Loucy (cell line): Measurements from ENCODE around the gene RCAN2.

ENCODE experiments used
- H2AFZ ChIP-seq: fragments of 200-600 bp; sonication (generic); 2 replicates; pipeline ENCODE4 v1.6.0; 2016; ENCODE audit warnings: antibody characterized with exemption, mild to moderate bottlenecking, low read length, moderate library complexity
- H3F3A ChIP-seq: fragments of 200-600 bp; 2 replicates; pipeline ENCODE4 v1.6.0; 2016; ENCODE audit warnings: antibody characterized with exemption, low read depth, mild to moderate bottlenecking
- H3K27me3 ChIP-seq: fragments of 200-600 bp; sonication (generic); 2 replicates; pipeline ENCODE4 v1.6.1; 2014; ENCODE audit warnings: low read length, mild to moderate bottlenecking; ENCODE audit not compliant: insufficient read depth, poor library complexity, severe bottlenecking
- H3K36me3 ChIP-seq: fragments of 200-600 bp; sonication (generic); 2 replicates; pipeline ENCODE4 v1.6.1; 2016; ENCODE audit warnings: low read length; ENCODE audit not compliant: insufficient read depth
- H3K4me1 ChIP-seq: fragments of 200-600 bp; sonication (generic); 2 replicates; pipeline ENCODE4 v1.5.1; 2014; ENCODE audit warnings: low read length, mild to moderate bottlenecking; ENCODE audit not compliant: insufficient read depth, poor library complexity, severe bottlenecking
- H3K4me2 ChIP-seq: fragments of 200-600 bp; sonication (generic); 2 replicates; pipeline ENCODE4 v1.6.0; 2014; ENCODE audit warnings: antibody characterized with exemption, low read length, low read depth, mild to moderate bottlenecking; ENCODE audit not compliant: poor library complexity, severe bottlenecking
- H3K4me3 ChIP-seq: fragments of 200-600 bp; sonication (generic); 2 replicates; pipeline ENCODE4 v1.5.1; 2014; ENCODE audit warnings: low read length, mild to moderate bottlenecking, mixed read lengths; ENCODE audit not compliant: poor library complexity, severe bottlenecking
- H3K79me2 ChIP-seq: fragments of 200-600 bp; sonication (generic); 2 replicates; pipeline ENCODE4 v1.6.1; 2014; ENCODE audit warnings: low read length; ENCODE audit not compliant: insufficient read depth
- H3K9ac ChIP-seq: fragments of 200-600 bp; sonication (generic); 2 replicates; pipeline ENCODE4 v1.6.0; 2014; ENCODE audit warnings: mild to moderate bottlenecking, low read depth, low read length, moderate library complexity; ENCODE audit not compliant: poor library complexity, severe bottlenecking
- H3K9me2 ChIP-seq: fragments of 200-600 bp; sonication (generic); replicated peaks from 2 replicates; pipeline ENCODE4 v1.6.1; 2016; ENCODE audit warnings: low read depth, low read length, mixed read lengths
- H3K9me3 ChIP-seq: fragments of 200-600 bp; sonication (generic); 2 replicates; pipeline ENCODE4 v1.6.1; 2014; ENCODE audit warnings: mild to moderate bottlenecking, antibody characterized with exemption, low read length, low read depth; ENCODE audit not compliant: insufficient read depth
- H4K20me1 ChIP-seq: fragments of 200-600 bp; sonication (generic); 2 replicates; pipeline ENCODE4 v1.6.0; 2014; ENCODE audit warnings: antibody characterized with exemption, low read length, mild to moderate bottlenecking; ENCODE audit not compliant: insufficient read depth, poor library complexity, severe bottlenecking
- EZH2phosphoT487 ChIP-seq: fragments of 200-600 bp; IDR thresholded peaks from 2 replicates; pipeline ENCODE4 v1.6.1; 2018; ENCODE audit warnings: antibody characterized with exemption, mild to moderate bottlenecking, moderate library complexity, borderline replicate concordance
- TF ChIP-seq, protein P1 (sequence below): fragments of 200-600 bp; sonication (generic); conservative IDR thresholded peaks from 2 replicates; pipeline ENCODE4 v1.5.1; 2014; ENCODE audit warnings: mild to moderate bottlenecking, antibody characterized with exemption, low read length

The RCAN2 gene

GRCh38 chr6:46393940-46394337 is 97.3 kb downstream of the RCAN2 start:
- no peaks in the 10 kb centered on the region for H3K9me2 ChIP-seq
- H3K9ac ChIP-seq, result no peak overlapping the region
- H2AFZ ChIP-seq, result no peak overlapping the region
- no peaks in the 10 kb centered on the region for H3K4me1 ChIP-seq
- H3K4me2 ChIP-seq, result no peak overlapping the region
- no peaks in the 10 kb centered on the region for H4K20me1 ChIP-seq
- no peaks in the 10 kb centered on the region for H3K9me3 ChIP-seq
- peaks cover under 1% of the 10 kb centered on the region for H3K27me3 ChIP-seq
- no peaks in the 10 kb centered on the region for H3K79me2 ChIP-seq
- no peak overlapping the region for H3K4me3 ChIP-seq
- TF ChIP-seq, protein P1, sequence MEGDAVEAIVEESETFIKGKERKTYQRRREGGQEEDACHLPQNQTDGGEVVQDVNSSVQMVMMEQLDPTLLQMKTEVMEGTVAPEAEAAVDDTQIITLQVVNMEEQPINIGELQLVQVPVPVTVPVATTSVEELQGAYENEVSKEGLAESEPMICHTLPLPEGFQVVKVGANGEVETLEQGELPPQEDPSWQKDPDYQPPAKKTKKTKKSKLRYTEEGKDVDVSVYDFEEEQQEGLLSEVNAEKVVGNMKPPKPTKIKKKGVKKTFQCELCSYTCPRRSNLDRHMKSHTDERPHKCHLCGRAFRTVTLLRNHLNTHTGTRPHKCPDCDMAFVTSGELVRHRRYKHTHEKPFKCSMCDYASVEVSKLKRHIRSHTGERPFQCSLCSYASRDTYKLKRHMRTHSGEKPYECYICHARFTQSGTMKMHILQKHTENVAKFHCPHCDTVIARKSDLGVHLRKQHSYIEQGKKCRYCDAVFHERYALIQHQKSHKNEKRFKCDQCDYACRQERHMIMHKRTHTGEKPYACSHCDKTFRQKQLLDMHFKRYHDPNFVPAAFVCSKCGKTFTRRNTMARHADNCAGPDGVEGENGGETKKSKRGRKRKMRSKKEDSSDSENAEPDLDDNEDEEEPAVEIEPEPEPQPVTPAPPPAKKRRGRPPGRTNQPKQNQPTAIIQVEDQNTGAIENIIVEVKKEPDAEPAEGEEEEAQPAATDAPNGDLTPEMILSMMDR, result no peak
- TF ChIP-seq EZH2phosphoT487, result no peak
- no peaks in the 10 kb centered on the region for H3K36me3 ChIP-seq
- no peaks in the 10 kb centered on the region for H3F3A ChIP-seq

- H3K4me2 ChIP-seq, result no peak overlapping the region
- H3K79me2 ChIP-seq, result no peaks in the 10 kb centered on the region
- no peak overlapping the region for H2AFZ ChIP-seq
- H3F3A ChIP-seq, result no peaks in the 10 kb centered on the region
- H3K9me2 ChIP-seq, result no peaks in the 10 kb centered on the region
- no peak overlapping the region for H3K9ac ChIP-seq
- H3K36me3 ChIP-seq, result no peaks in the 10 kb centered on the region
- H3K9me3 ChIP-seq, result no peaks in the 10 kb centered on the region
- H3K27me3 ChIP-seq, result no peaks in the 10 kb centered on the region
- no peak overlapping the region for H3K4me3 ChIP-seq
- TF ChIP-seq, protein P1, result no peak
- TF ChIP-seq EZH2phosphoT487, result no peak
- H4K20me1 ChIP-seq, result no peaks in the 10 kb centered on the region
- H3K4me1 ChIP-seq, result no peaks in the 10 kb centered on the region
Observed at GRCh38 chr6:46393161-46393939, 97.9 kb downstream of the RCAN2 start.

GRCh38 chr6:46392294-46392693 is 99.0 kb downstream of the RCAN2 start:
- no peaks in the 10 kb centered on the region for H3K79me2 ChIP-seq
- H3K27me3 ChIP-seq, result no peaks in the 10 kb centered on the region
- no peaks in the 10 kb centered on the region for H3F3A ChIP-seq
- H3K4me3 ChIP-seq, result no peak overlapping the region
- H3K9ac ChIP-seq, result no peak overlapping the region
- TF ChIP-seq, protein P1, result no peak
- TF ChIP-seq EZH2phosphoT487, result no peak
- H2AFZ ChIP-seq, result no peak overlapping the region
- no peaks in the 10 kb centered on the region for H3K36me3 ChIP-seq
- H3K9me2 ChIP-seq, result no peaks in the 10 kb centered on the region
- H3K4me1 ChIP-seq, result no peaks in the 10 kb centered on the region
- H4K20me1 ChIP-seq, result no peaks in the 10 kb centered on the region
- H3K9me3 ChIP-seq, result no peaks in the 10 kb centered on the region
- no peak overlapping the region for H3K4me2 ChIP-seq
